ENCODE measurements around the gene ZNF566. TPM values are rescaled to one million over a fixed set of nuclear protein-coding genes. Genes with fewer than 3 reads are reported as not detected.
"Not testable (repeated sequence)": the region's sequence is repeated elsewhere in the genome, so short reads cannot be mapped to it uniquely, and the experiment has no call there.

ZNF566 gene
- total and polyA plus RNA-seq, 2 experiments from 2014 or later: 6.6 to 9.3 TPM

- H3K4me1 ChIP-seq (ENCODE audit: insufficient read depth): no peaks in the 10 kb centered on the region
- H3K9me2 ChIP-seq (ENCODE audit: insufficient read depth): no peaks in the 10 kb centered on the region
- no peaks in the 10 kb centered on the region for H3F3A ChIP-seq (ENCODE audit: insufficient read depth)
- H3K79me2 ChIP-seq (ENCODE audit: insufficient read depth): 0 out of 2 replicates have a peak, but pooled peaks cover under 1% of the 10 kb centered on the region
- H3K27me3 ChIP-seq (replicated peaks; ENCODE audit: insufficient read depth): no peaks in the 10 kb centered on the region
- H3K9me3 ChIP-seq (ENCODE audit: low read depth): peaks cover 3% of the 10 kb centered on the region
- no peak for DNase-seq
- H3K27ac ChIP-seq: no peak overlapping the region
- H3K4me3 ChIP-seq: no peak overlapping the region
- peaks cover 25% of the 10 kb centered on the region for H3K36me3 ChIP-seq (ENCODE audit: low read depth)
- WGBS, 2 experiments (ENCODE audit: low coverage in 1 of 2, low lambda C conversion rate in 2 of 2, missing lambda C conversion rate in 2 of 2): 94 to 96% methylated on average over 3 of the region's 3 CpGs
- H4K20me1 ChIP-seq (ENCODE audit: insufficient read depth): no peaks in the 10 kb centered on the region
- no peak overlapping the region for H2AFZ ChIP-seq
- in situ Hi-C loops (cut with MboI): no loop called here
- TF ChIP-seq EZH2 (IDR thresholded peaks at IDR 0.05; ENCODE audit: insufficient read depth, poor library complexity, severe bottlenecking): no peak
- no peak overlapping the region for H3K4me2 ChIP-seq (ENCODE audit: unreplicated experiment)
- no peak overlapping the region for H3K9ac ChIP-seq
Observed at GRCh38 chr19:36508325-36508724, 19.0 kb upstream of the ZNF566 start.

- H4K20me1 ChIP-seq (ENCODE audit: insufficient read depth): no peaks in the 10 kb centered on the region
Observed at GRCh38 chr19:36501973-36502372, 12.6 kb upstream of the ZNF566 start.

GRCh38 chr19:36497001-36497400 is 7.6 kb upstream of the ZNF566 start:
- H3K4me3 ChIP-seq: no peak overlapping the region
- no peak overlapping the region for H3K9ac ChIP-seq
- no peak overlapping the region for H3K4me2 ChIP-seq (ENCODE audit: unreplicated experiment)
- H3K9me3 ChIP-seq (ENCODE audit: low read depth): no peaks in the 10 kb centered on the region
- no peaks in the 10 kb centered on the region for H3K27me3 ChIP-seq (replicated peaks; ENCODE audit: insufficient read depth)
- TF ChIP-seq EZH2 (IDR thresholded peaks at IDR 0.05; ENCODE audit: insufficient read depth, poor library complexity, severe bottlenecking) (no peak), EZH2phosphoT487 (IDR thresholded peaks at IDR 0.05; ENCODE audit: insufficient read depth, low read depth) (no peak)
- H3K27ac ChIP-seq: no peak overlapping the region
- H3K79me2 ChIP-seq (ENCODE audit: insufficient read depth): no peaks in the 10 kb centered on the region
- no peaks in the 10 kb centered on the region for H3K4me1 ChIP-seq (ENCODE audit: insufficient read depth)
- no peaks in the 10 kb centered on the region for H4K20me1 ChIP-seq (ENCODE audit: insufficient read depth)
- WGBS, 2 experiments (ENCODE audit: low coverage in 1 of 2, low lambda C conversion rate in 2 of 2, missing lambda C conversion rate in 2 of 2): 75 to 81% methylated on average over 12 to 17 of the region's 17 CpGs
- no peak overlapping the region for H2AFZ ChIP-seq
- no peaks in the 10 kb centered on the region for H3K9me2 ChIP-seq (ENCODE audit: insufficient read depth)
- no peaks in the 10 kb centered on the region for H3F3A ChIP-seq (ENCODE audit: insufficient read depth)
- in situ Hi-C loops (cut with MboI): no loop called here
- DNase-seq: no peak
- H3K36me3 ChIP-seq (ENCODE audit: low read depth): no peaks in the 10 kb centered on the region

More at GRCh38 chr19:36501973-36502372, 12.6 kb upstream of the ZNF566 start:
- no peak for DNase-seq
- no peak overlapping the region for H3K27ac ChIP-seq
- no peaks in the 10 kb centered on the region for H3K4me1 ChIP-seq (ENCODE audit: insufficient read depth)
- no peaks in the 10 kb centered on the region for H3K36me3 ChIP-seq (ENCODE audit: low read depth)
- in situ Hi-C loops (cut with MboI): no loop called here
- no peaks in the 10 kb centered on the region for H3K9me3 ChIP-seq (ENCODE audit: low read depth)
- 68 to 84% methylated on average over 5 of the region's 5 CpGs for WGBS, 2 experiments (ENCODE audit: low coverage in 1 of 2, low lambda C conversion rate in 2 of 2, missing lambda C conversion rate in 2 of 2)
- no peak overlapping the region for H3K9ac ChIP-seq
- H3K27me3 ChIP-seq (replicated peaks; ENCODE audit: insufficient read depth): no peaks in the 10 kb centered on the region
- TF ChIP-seq EZH2phosphoT487 (IDR thresholded peaks at IDR 0.05; ENCODE audit: insufficient read depth, low read depth): no peak
- TF ChIP-seq EZH2 (IDR thresholded peaks at IDR 0.05; ENCODE audit: insufficient read depth, poor library complexity, severe bottlenecking): no peak
- H3K9me2 ChIP-seq (ENCODE audit: insufficient read depth): no peaks in the 10 kb centered on the region
- no peak overlapping the region for H2AFZ ChIP-seq
- H3K79me2 ChIP-seq (ENCODE audit: insufficient read depth): no peaks in the 10 kb centered on the region
- H3K4me2 ChIP-seq (ENCODE audit: unreplicated experiment): no peak overlapping the region
- H3F3A ChIP-seq (ENCODE audit: insufficient read depth): no peaks in the 10 kb centered on the region
- no peak overlapping the region for H3K4me3 ChIP-seq

- H2AFZ ChIP-seq; H3K4me1 ChIP-seq (ENCODE audit: insufficient read depth); H3K27ac ChIP-seq; in situ Hi-C loops (cut with MboI); H3K36me3 ChIP-seq (ENCODE audit: low read depth); H3K9me2 ChIP-seq (ENCODE audit: insufficient read depth); H3K9ac ChIP-seq; H3F3A ChIP-seq (ENCODE audit: insufficient read depth); H3K27me3 ChIP-seq (replicated peaks; ENCODE audit: insufficient read depth); H3K9me3 ChIP-seq (ENCODE audit: low read depth); H4K20me1 ChIP-seq (ENCODE audit: insufficient read depth); H3K4me3 ChIP-seq; H3K4me2 ChIP-seq (ENCODE audit: unreplicated experiment): not testable (repeated sequence)
- WGBS, 2 experiments (ENCODE audit: low coverage in 1 of 2, low lambda C conversion rate in 2 of 2, missing lambda C conversion rate in 2 of 2): 67 to 68% methylated on average over 17 to 18 of the region's 18 CpGs
- peaks cover 12% of the 10 kb centered on the region for H3K79me2 ChIP-seq (ENCODE audit: insufficient read depth)
- peak; percentile 69 for DNase-seq
Observed at GRCh38 chr19:36492689-36493453, 3.5 kb upstream of the ZNF566 start.

GRCh38 chr19:36490846-36491245 is 1.5 kb upstream of the ZNF566 start:
- WGBS, 2 experiments (ENCODE audit: low coverage in 1 of 2, low lambda C conversion rate in 2 of 2, missing lambda C conversion rate in 2 of 2): 97 to 98% methylated on average over 8 to 29 of the region's 29 CpGs
- H3K4me3 ChIP-seq; H3K9ac ChIP-seq; H3K27me3 ChIP-seq (replicated peaks; ENCODE audit: insufficient read depth); H3K4me2 ChIP-seq (ENCODE audit: unreplicated experiment); H4K20me1 ChIP-seq (ENCODE audit: insufficient read depth); DNase-seq; H3K4me1 ChIP-seq (ENCODE audit: insufficient read depth); H3K9me2 ChIP-seq (ENCODE audit: insufficient read depth); H3F3A ChIP-seq (ENCODE audit: insufficient read depth); H3K36me3 ChIP-seq (ENCODE audit: low read depth); H2AFZ ChIP-seq; H3K27ac ChIP-seq; H3K9me3 ChIP-seq (ENCODE audit: low read depth); in situ Hi-C loops (cut with MboI): not testable (repeated sequence)
- peaks cover 32% of the 10 kb centered on the region for H3K79me2 ChIP-seq (ENCODE audit: insufficient read depth)

Measured in GM23248 (cell line).